ENCODE data around the gene GOLGA5. TPM values are rescaled to one million over a fixed set of nuclear protein-coding genes. Genes with fewer than 3 reads are reported as not detected.
"Not testable (repeated sequence)": the region's sequence is repeated elsewhere in the genome, so short reads cannot be mapped to it uniquely, and the experiment has no call there.

GOLGA5 gene
- 23.4 and 25.0 TPM in 2 replicates for total RNA-seq

- H3K4me3 ChIP-seq (ENCODE audit: low read depth, low read length): peak within 1 kb of the TSS; percentile 100
- peak; percentile 61 for DNase-seq (ENCODE audit: low read depth)
- TF ChIP-seq CTCF (conservative IDR thresholded peaks at IDR 0.05; ENCODE audit: low read depth, low read length): no peak
Measured at GRCh38 chr14:92793709-92794546, at the start of gene GOLGA5. GOLGA5 (plus strand) TSS chr14:92794305; CDS start chr14:92797438, 3,133 bp downstream.

GRCh38 chr14:92747701-92748258 is 46.3 kb upstream of the GOLGA5 start:
- TF ChIP-seq CTCF (conservative IDR thresholded peaks at IDR 0.05; ENCODE audit: low read depth, low read length): no peak
- no peak for DNase-seq (ENCODE audit: low read depth)
- peak overlapping the region; percentile 96 for H3K4me3 ChIP-seq (ENCODE audit: low read depth, low read length)

GRCh38 chr14:92748259-92749016 is 45.7 kb upstream of the GOLGA5 start, which contains the start of gene LGMN:
LGMN (minus strand) TSS chr14:92748627; CDS start chr14:92732786, 15,841 bp downstream.
- peak within 1 kb of the TSS; percentile 96 for H3K4me3 ChIP-seq (ENCODE audit: low read depth, low read length)
- no peak for DNase-seq (ENCODE audit: low read depth)
- TF ChIP-seq CTCF (conservative IDR thresholded peaks at IDR 0.05; ENCODE audit: low read depth, low read length): no peak

GRCh38 chr14:92750222-92750728 is 43.8 kb upstream of the GOLGA5 start:
- not testable (repeated sequence) for H3K4me3 ChIP-seq (ENCODE audit: low read depth, low read length); DNase-seq (ENCODE audit: low read depth)

- DNase-seq (ENCODE audit: low read depth): no peak
- no peak for TF ChIP-seq CTCF (conservative IDR thresholded peaks at IDR 0.05; ENCODE audit: low read depth, low read length)
- no peak overlapping the region for H3K4me3 ChIP-seq (ENCODE audit: low read depth, low read length)
Measured at GRCh38 chr14:92750994-92751400, 43.1 kb upstream of the GOLGA5 start.

GRCh38 chr14:92751819-92752218 is 42.3 kb upstream of the GOLGA5 start:
- no peak for DNase-seq (ENCODE audit: low read depth)
- no peak overlapping the region for H3K4me3 ChIP-seq (ENCODE audit: low read depth, low read length)
- TF ChIP-seq CTCF (conservative IDR thresholded peaks at IDR 0.05; ENCODE audit: low read depth, low read length): no peak

GRCh38 chr14:92753250-92753649 is 40.9 kb upstream of the GOLGA5 start:
- H3K4me3 ChIP-seq (ENCODE audit: low read depth, low read length): no peak overlapping the region
- DNase-seq (ENCODE audit: low read depth): no peak
- no peak for TF ChIP-seq CTCF (conservative IDR thresholded peaks at IDR 0.05; ENCODE audit: low read depth, low read length)
